ENCODE results near the gene ZNF831.

Gene ZNF831

GRCh38 chr20:59242714-59243626 lies 79.3 kb downstream of the ZNF831 start:
- POLR2A ChIA-PET = interaction anchor here (0.6 kb wide), 1 partner anchor 11 kb away, joined by 3 read pairs; no protein-coding TSS in a partner anchor
- CTCF ChIA-PET = interaction anchor here (0.9 kb wide), 1 partner anchor 21 kb away, joined by 3 read pairs; no protein-coding TSS in a partner anchor
- no peak overlapping the region for H3K4me3 ChIP-seq (ENCODE audit: control insufficient read depth in 1 of 7, extremely low read depth in 1 of 7, insufficient read depth in 4 of 7, low read depth in 2 of 7, low read length in 6 of 7)
- H3K4me1 ChIP-seq (ENCODE audit: control extremely low read depth in 1 of 4, control insufficient read depth in 4 of 4, insufficient read depth in 4 of 4, low read length in 3 of 4) = no peaks in the 10 kb centered on the region
- H3K36me3 ChIP-seq (ENCODE audit: control insufficient read depth in 4 of 4, insufficient read depth in 4 of 4, low read length in 3 of 4) = no peaks in the 10 kb centered on the region
- H3K27ac ChIP-seq (ENCODE audit: insufficient read depth in 1 of 2, low read depth in 1 of 2, low read length in 2 of 2, poor library complexity in 1 of 2, severe bottlenecking in 2 of 2) = no peak overlapping the region
- DNase-seq = peak in 2 of 3 donors; percentile 72 to 74
- peaks cover 0 to 2% (median 0%) of the 10 kb centered on the region in 5 experiments for H3K9me3 ChIP-seq (ENCODE audit: control extremely low read depth in 1 of 5, control insufficient read depth in 4 of 5, insufficient read depth in 2 of 5, low read depth in 1 of 5, low read length in 4 of 5)
- H3K27me3 ChIP-seq (replicated peaks in 2 of 5; ENCODE audit: control insufficient read depth in 4 of 5, insufficient read depth in 5 of 5, low read length in 4 of 5) = peaks cover 0 to 26% (median 0%) of the 10 kb centered on the region in 5 experiments
- 89% methylated on average over 6 of the region's 10 CpGs for WGBS (ENCODE audit: insufficient coverage)

- no peak overlapping the region for H3K27ac ChIP-seq (ENCODE audit: insufficient read depth in 1 of 2, low read depth in 1 of 2, low read length in 2 of 2, poor library complexity in 1 of 2, severe bottlenecking in 2 of 2)
- no peak overlapping the region for H3K4me3 ChIP-seq (ENCODE audit: control insufficient read depth in 1 of 7, extremely low read depth in 1 of 7, insufficient read depth in 4 of 7, low read depth in 2 of 7, low read length in 6 of 7)
- no peaks in the 10 kb centered on the region for H3K4me1 ChIP-seq (ENCODE audit: control extremely low read depth in 1 of 4, control insufficient read depth in 4 of 4, insufficient read depth in 4 of 4, low read length in 3 of 4)
- no peak for DNase-seq
- ChIA-PET POLR2A (no interaction called here), CTCF (interaction anchor here (1.5 kb wide), 1 partner anchor 25 kb away, joined by 3 read pairs; no protein-coding TSS in a partner anchor)
- no peaks in the 10 kb centered on the region for H3K36me3 ChIP-seq (ENCODE audit: control insufficient read depth in 4 of 4, insufficient read depth in 4 of 4, low read length in 3 of 4)
- 93% methylated on average over 4 of the region's 8 CpGs for WGBS (ENCODE audit: insufficient coverage)
- peaks cover 0 to 38% (median 0%) of the 10 kb centered on the region in 5 experiments for H3K27me3 ChIP-seq (replicated peaks in 2 of 5; ENCODE audit: control insufficient read depth in 4 of 5, insufficient read depth in 5 of 5, low read length in 4 of 5)
- H3K9me3 ChIP-seq (ENCODE audit: control extremely low read depth in 1 of 5, control insufficient read depth in 4 of 5, insufficient read depth in 2 of 5, low read depth in 1 of 5, low read length in 4 of 5) = peaks cover 0 to 8% (median 2%) of the 10 kb centered on the region in 5 experiments
Measured at GRCh38 chr20:59246691-59247400, 83.2 kb downstream of the ZNF831 start.

- 40% methylated on average over 1 of the region's 4 CpGs for WGBS (ENCODE audit: insufficient coverage)
- Histone ChIP-seq H3K4me3 (ENCODE audit: control insufficient read depth in 1 of 7, extremely low read depth in 1 of 7, insufficient read depth in 4 of 7, low read depth in 2 of 7, low read length in 6 of 7) (no peak overlapping the region), H3K27ac (ENCODE audit: insufficient read depth in 1 of 2, low read depth in 1 of 2, low read length in 2 of 2, poor library complexity in 1 of 2, severe bottlenecking in 2 of 2) (no peak overlapping the region), H3K36me3 (ENCODE audit: control insufficient read depth in 4 of 4, insufficient read depth in 4 of 4, low read length in 3 of 4) (no peaks in the 10 kb centered on the region), H3K9me3 (ENCODE audit: control extremely low read depth in 1 of 5, control insufficient read depth in 4 of 5, insufficient read depth in 2 of 5, low read depth in 1 of 5, low read length in 4 of 5) (peaks cover 0 to 18% (median 2%) of the 10 kb centered on the region in 5 experiments), H3K27me3 (replicated peaks in 2 of 5; ENCODE audit: control insufficient read depth in 4 of 5, insufficient read depth in 5 of 5, low read length in 4 of 5) (peaks cover 0 to 35% (median 0%) of the 10 kb centered on the region in 5 experiments), H3K4me1 (ENCODE audit: control extremely low read depth in 1 of 4, control insufficient read depth in 4 of 4, insufficient read depth in 4 of 4, low read length in 3 of 4) (peaks cover under 1 to 8% (median 4%) of the 10 kb centered on the region in 4 experiments)
- DNase-seq = peak in 2 of 3 donors; percentile 18 to 37
- CTCF ChIA-PET = interaction anchor here (0.8 kb wide), 1 partner anchor 16 kb away, joined by 3 read pairs; no protein-coding TSS in a partner anchor
- POLR2A ChIA-PET = no interaction called here
Measured at GRCh38 chr20:59247731-59248684, 84.4 kb downstream of the ZNF831 start.

- peaks cover 7 to 27% (median 25%) of the 10 kb centered on the region in 4 experiments for H3K4me1 ChIP-seq (ENCODE audit: control extremely low read depth in 1 of 4, control insufficient read depth in 4 of 4, insufficient read depth in 4 of 4, low read length in 3 of 4)
- H3K27me3 ChIP-seq (replicated peaks in 2 of 5; ENCODE audit: control insufficient read depth in 4 of 5, insufficient read depth in 5 of 5, low read length in 4 of 5) = peaks cover 0 to 28% (median 0%) of the 10 kb centered on the region in 5 experiments
- H3K27ac ChIP-seq (ENCODE audit: insufficient read depth in 1 of 2, low read depth in 1 of 2, low read length in 2 of 2, poor library complexity in 1 of 2, severe bottlenecking in 2 of 2) = no peak overlapping the region
- H3K9me3 ChIP-seq (ENCODE audit: control extremely low read depth in 1 of 5, control insufficient read depth in 4 of 5, insufficient read depth in 2 of 5, low read depth in 1 of 5, low read length in 4 of 5) = peaks cover 0 to 18% (median 1%) of the 10 kb centered on the region in 5 experiments
- no peaks in the 10 kb centered on the region for H3K36me3 ChIP-seq (ENCODE audit: control insufficient read depth in 4 of 4, insufficient read depth in 4 of 4, low read length in 3 of 4)
- CTCF ChIA-PET = no interaction called here
- WGBS (ENCODE audit: insufficient coverage) = 100% methylated on average over 3 of the region's 6 CpGs
- POLR2A ChIA-PET = no interaction called here
- no peak overlapping the region for H3K4me3 ChIP-seq (ENCODE audit: control insufficient read depth in 1 of 7, extremely low read depth in 1 of 7, insufficient read depth in 4 of 7, low read depth in 2 of 7, low read length in 6 of 7)
- DNase-seq = no peak
Measured at GRCh38 chr20:59250293-59250692, 86.7 kb downstream of the ZNF831 start.

GRCh38 chr20:59253325-59253724 lies 89.7 kb downstream of the ZNF831 start:
- Histone ChIP-seq H3K9me3 (ENCODE audit: control extremely low read depth in 1 of 5, control insufficient read depth in 4 of 5, insufficient read depth in 2 of 5, low read depth in 1 of 5, low read length in 4 of 5) (peaks cover 0 to 18% (median 1%) of the 10 kb centered on the region in 5 experiments), H3K4me1 (ENCODE audit: control extremely low read depth in 1 of 4, control insufficient read depth in 4 of 4, insufficient read depth in 4 of 4, low read length in 3 of 4) (peaks cover 9 to 39% (median 33%) of the 10 kb centered on the region in 4 experiments), H3K4me3 (ENCODE audit: control insufficient read depth in 1 of 7, extremely low read depth in 1 of 7, insufficient read depth in 4 of 7, low read depth in 2 of 7, low read length in 6 of 7) (peak overlapping the region in 1 of 7 experiments; percentile 43), H3K36me3 (ENCODE audit: control insufficient read depth in 4 of 4, insufficient read depth in 4 of 4, low read length in 3 of 4) (no peaks in the 10 kb centered on the region), H3K27me3 (replicated peaks in 2 of 5; ENCODE audit: control insufficient read depth in 4 of 5, insufficient read depth in 5 of 5, low read length in 4 of 5) (peaks cover 0 to 29% (median 0%) of the 10 kb centered on the region in 5 experiments), H3K27ac (ENCODE audit: insufficient read depth in 1 of 2, low read depth in 1 of 2, low read length in 2 of 2, poor library complexity in 1 of 2, severe bottlenecking in 2 of 2) (no peak overlapping the region)
- no CpG with 5 or more reads among the region's 6 CpGs for WGBS (ENCODE audit: insufficient coverage)
- DNase-seq = peak; percentile 76 to 91 (median 85)
- ChIA-PET POLR2A (interaction anchor here (0.7 to 1.2 kb wide), 3 partner anchors 10 to 104 kb away, joined by 3 to 6 read pairs (median 5); no protein-coding TSS in a partner anchor), CTCF (interaction anchor here (0.8 to 3.3 kb wide), 5 partner anchors 31 to 431 kb away, joined by 3 to 12 read pairs (median 3); partner anchors contain the start of gene ATP5F1E)

- Histone ChIP-seq H3K27ac (ENCODE audit: insufficient read depth in 1 of 2, low read depth in 1 of 2, low read length in 2 of 2, poor library complexity in 1 of 2, severe bottlenecking in 2 of 2) (no peak overlapping the region), H3K27me3 (replicated peaks in 2 of 5; ENCODE audit: control insufficient read depth in 4 of 5, insufficient read depth in 5 of 5, low read length in 4 of 5) (peaks cover 0 to 28% (median 0%) of the 10 kb centered on the region in 5 experiments), H3K4me1 (ENCODE audit: control extremely low read depth in 1 of 4, control insufficient read depth in 4 of 4, insufficient read depth in 4 of 4, low read length in 3 of 4) (peaks cover 14 to 44% (median 38%) of the 10 kb centered on the region in 4 experiments), H3K36me3 (ENCODE audit: control insufficient read depth in 4 of 4, insufficient read depth in 4 of 4, low read length in 3 of 4) (no peaks in the 10 kb centered on the region), H3K4me3 (ENCODE audit: control insufficient read depth in 1 of 7, extremely low read depth in 1 of 7, insufficient read depth in 4 of 7, low read depth in 2 of 7, low read length in 6 of 7) (peak overlapping the region in 1 of 7 experiments; percentile 43), H3K9me3 (ENCODE audit: control extremely low read depth in 1 of 5, control insufficient read depth in 4 of 5, insufficient read depth in 2 of 5, low read depth in 1 of 5, low read length in 4 of 5) (peaks cover 0 to 18% (median 1%) of the 10 kb centered on the region in 5 experiments)
- ChIA-PET CTCF (interaction anchor here (0.8 to 3.3 kb wide), 4 partner anchors 32 to 431 kb away, joined by 3 to 12 read pairs (median 3); no protein-coding TSS in a partner anchor), POLR2A (interaction anchor here (0.7 to 1.2 kb wide), 3 partner anchors 11 to 105 kb away, joined by 3 to 6 read pairs (median 5); no protein-coding TSS in a partner anchor)
- 0% methylated on average over 3 of the region's 4 CpGs for whole genome bisulfite sequencing (ENCODE audit: insufficient coverage)
- peak; percentile 46 to 80 (median 73) for DNase-seq
Measured at GRCh38 chr20:59253779-59254319, 90.2 kb downstream of the ZNF831 start.

Data from common myeloid progenitor, CD34-positive (primary cell).